HUES48 (cell line): ENCODE measurements around the gene MYBPH.

Source experiments
- H3K27ac ChIP-seq: one replicate; pipeline ENCODE4 v1.7.0; 2013; ENCODE audit warnings: low read depth, low read length, inconsistent platforms
- H3K27me3 ChIP-seq: 2 replicates; pipeline ENCODE4 v1.6.1; 2013; ENCODE audit warnings: mild to moderate bottlenecking, low read length; ENCODE audit not compliant: control insufficient read depth, insufficient read depth
- H3K36me3 ChIP-seq: 2 replicates; pipeline ENCODE4 v1.6.1; 2013; ENCODE audit warnings: low read length; ENCODE audit not compliant: control insufficient read depth, insufficient read depth
- H3K4me1 ChIP-seq: 2 replicates; pipeline ENCODE4 v1.6.1; 2013; ENCODE audit warnings: mild to moderate bottlenecking, low read length; ENCODE audit not compliant: control insufficient read depth, insufficient read depth
- H3K4me3 ChIP-seq: 2 replicates; pipeline ENCODE4 v1.5.1; 2013; ENCODE audit warnings: mild to moderate bottlenecking, low read depth, low read length
- H3K9ac ChIP-seq: 2 replicates; pipeline ENCODE4 v1.6.1; 2013; ENCODE audit warnings: mild to moderate bottlenecking, low read depth, low read length, moderate library complexity
- H3K9me3 ChIP-seq: 2 replicates; pipeline ENCODE4 v1.6.1; 2013; ENCODE audit warnings: low read length; ENCODE audit not compliant: control insufficient read depth, insufficient read depth

The MYBPH gene

DNA sequence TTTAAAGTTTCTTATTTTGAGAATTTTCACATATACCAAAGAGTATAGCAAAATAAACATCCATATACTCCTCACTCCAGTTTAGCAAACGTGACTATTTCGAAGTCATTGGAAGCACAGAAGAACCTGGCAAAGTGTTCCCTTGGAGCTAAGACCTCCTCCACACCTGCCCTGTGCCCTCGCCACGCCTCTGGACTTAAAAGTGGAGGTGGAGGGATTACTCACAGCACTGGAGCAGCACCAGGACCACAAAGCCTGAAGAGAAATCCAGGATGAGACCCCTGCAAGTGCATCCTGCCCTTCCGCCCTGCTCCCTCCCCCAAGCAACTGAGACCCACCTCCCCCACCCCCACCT is 10.4 kb upstream of the MYBPH start:
- Histone ChIP-seq H3K9ac (no peak overlapping the region), H3K4me3 (no peak overlapping the region), H3K36me3 (no peaks in the 10 kb centered on the region), H3K9me3 (no peaks in the 10 kb centered on the region), H3K27me3 (0 out of 2 replicates have a peak, but pooled peaks cover 5% of the 10 kb centered on the region), H3K27ac (no peak overlapping the region), H3K4me1 (peaks cover 23% of the 10 kb centered on the region)

GRCh38 chr1:203185585-203185984 is 10.0 kb upstream of the MYBPH start:
- H3K4me1 ChIP-seq: peaks cover 23% of the 10 kb centered on the region
- no peak overlapping the region for H3K27ac ChIP-seq

GRCh38 chr1:203185061-203185461 is 9.4 kb upstream of the MYBPH start:
- Histone ChIP-seq H3K4me3 (no peak overlapping the region), H3K36me3 (no peaks in the 10 kb centered on the region), H3K27me3 (0 out of 2 replicates have a peak, but pooled peaks cover 5% of the 10 kb centered on the region), H3K27ac (no peak overlapping the region), H3K9me3 (no peaks in the 10 kb centered on the region), H3K9ac (no peak overlapping the region), H3K4me1 (peaks cover 23% of the 10 kb centered on the region)

More at GRCh38 chr1:203185585-203185984, 10.0 kb upstream of the MYBPH start:
- Histone ChIP-seq H3K36me3 (no peaks in the 10 kb centered on the region), H3K4me3 (no peak overlapping the region), H3K9ac (no peak overlapping the region), H3K9me3 (no peaks in the 10 kb centered on the region), H3K27me3 (0 out of 2 replicates have a peak, but pooled peaks cover 5% of the 10 kb centered on the region)

DNA sequence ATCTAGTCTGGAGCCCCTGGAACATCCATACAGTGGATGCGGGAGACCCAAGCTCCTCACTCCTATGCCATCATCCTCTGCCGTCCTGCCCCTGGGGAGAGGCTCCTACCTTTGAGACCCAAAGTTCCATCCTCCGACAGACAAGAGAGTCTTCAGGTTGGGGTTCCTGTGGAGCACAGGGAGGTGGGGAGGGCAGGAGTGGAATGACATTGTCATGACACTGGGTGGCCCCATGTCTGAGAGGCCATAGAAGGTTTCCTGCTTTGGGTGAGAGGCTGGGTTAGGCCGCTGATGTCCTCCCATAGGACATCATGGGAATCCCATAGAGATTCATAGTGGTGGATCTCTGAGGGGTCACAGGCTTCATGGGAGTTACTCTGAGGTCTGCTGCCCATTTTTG is 8.8 kb upstream of the MYBPH start:
- Histone ChIP-seq H3K27me3 (0 out of 2 replicates have a peak, but pooled peaks cover 5% of the 10 kb centered on the region), H3K4me1 (peaks cover 23% of the 10 kb centered on the region), H3K36me3 (no peaks in the 10 kb centered on the region), H3K4me3 (no peak overlapping the region), H3K9ac (no peak overlapping the region), H3K27ac (no peak overlapping the region), H3K9me3 (no peaks in the 10 kb centered on the region)

GRCh38 chr1:203183828-203184227 is 8.2 kb upstream of the MYBPH start:
- Histone ChIP-seq H3K27me3 (0 out of 2 replicates have a peak, but pooled peaks cover 5% of the 10 kb centered on the region), H3K4me1 (peaks cover 23% of the 10 kb centered on the region), H3K36me3 (no peaks in the 10 kb centered on the region), H3K4me3 (no peak overlapping the region), H3K9me3 (no peaks in the 10 kb centered on the region), H3K9ac (no peak overlapping the region), H3K27ac (no peak overlapping the region)

DNA sequence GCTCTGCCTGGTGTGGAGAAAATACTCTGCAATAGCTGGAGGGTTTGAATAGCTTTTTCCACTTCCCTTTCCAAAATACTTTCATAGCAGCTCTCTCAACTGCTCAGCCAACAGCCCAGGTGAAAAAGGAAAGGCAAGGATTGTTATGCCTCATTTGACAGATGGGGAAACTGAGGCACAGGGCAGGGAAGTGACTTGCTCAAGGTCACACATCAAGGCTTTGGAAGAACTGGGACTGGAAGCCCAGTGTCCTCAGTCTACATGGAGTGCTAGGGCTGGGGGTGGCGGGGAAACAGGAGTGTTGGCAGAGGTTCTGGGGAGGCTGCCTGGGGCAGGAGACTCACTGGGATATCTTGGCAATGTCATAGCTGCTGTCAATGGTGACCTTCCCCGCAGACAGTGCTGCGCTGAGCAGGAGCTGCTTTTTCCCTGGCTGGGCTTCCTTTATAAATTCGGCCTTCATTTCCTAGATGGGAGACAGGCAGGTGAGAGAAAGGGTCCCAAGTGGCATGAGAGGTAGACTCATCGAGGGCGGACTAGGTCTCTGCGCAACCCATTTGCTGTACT is 6.8 kb upstream of the MYBPH start:
- H3K9ac ChIP-seq: no peak overlapping the region
- H3K4me3 ChIP-seq: no peak overlapping the region
- H3K36me3 ChIP-seq: no peaks in the 10 kb centered on the region
- H3K4me1 ChIP-seq: peaks cover 25% of the 10 kb centered on the region
- H3K9me3 ChIP-seq: no peaks in the 10 kb centered on the region
- H3K27ac ChIP-seq: no peak overlapping the region
- H3K27me3 ChIP-seq: 0 out of 2 replicates have a peak, but pooled peaks cover 5% of the 10 kb centered on the region

DNA sequence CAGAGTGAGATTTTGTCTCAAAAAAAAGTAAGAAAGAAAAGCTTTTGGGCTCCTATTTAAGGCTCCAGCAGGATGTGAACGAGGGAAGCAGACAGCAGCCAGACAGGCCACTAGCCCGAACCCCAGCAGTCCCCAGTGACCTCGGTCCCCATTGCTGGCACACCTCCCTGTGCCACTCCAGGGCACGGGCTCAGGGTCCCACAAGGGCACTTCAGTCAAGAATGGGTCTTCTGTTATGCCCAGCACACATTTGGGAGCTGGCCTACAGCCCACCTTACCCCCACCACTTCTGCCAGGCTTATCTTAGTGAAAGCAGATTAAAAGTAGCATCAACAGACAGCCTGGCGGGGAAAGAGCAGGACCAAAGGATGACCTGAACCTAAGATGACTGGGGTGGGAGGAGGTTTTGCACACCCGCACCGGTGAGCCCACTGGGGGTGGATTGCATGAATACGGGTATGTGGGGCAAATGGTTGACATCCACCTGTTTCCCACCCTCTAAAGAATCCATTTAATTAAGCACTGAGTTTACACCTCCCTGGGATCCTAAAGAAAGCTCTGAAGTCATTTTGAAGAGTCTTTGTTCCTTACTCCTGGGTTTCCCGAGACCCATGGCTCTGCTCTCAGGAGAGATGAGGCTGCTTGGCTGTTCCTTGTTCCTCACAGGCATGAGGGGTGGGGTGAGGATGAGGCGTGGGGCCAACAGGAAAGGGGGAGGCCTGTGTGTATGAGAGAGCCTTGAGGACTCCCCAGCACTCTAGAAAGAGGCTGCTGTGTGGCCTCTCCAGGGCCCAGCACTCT is 6.2 kb upstream of the MYBPH start:
- 0 out of 2 replicates have a peak, but pooled peaks cover 2% of the 10 kb centered on the region for H3K27me3 ChIP-seq

DNA sequence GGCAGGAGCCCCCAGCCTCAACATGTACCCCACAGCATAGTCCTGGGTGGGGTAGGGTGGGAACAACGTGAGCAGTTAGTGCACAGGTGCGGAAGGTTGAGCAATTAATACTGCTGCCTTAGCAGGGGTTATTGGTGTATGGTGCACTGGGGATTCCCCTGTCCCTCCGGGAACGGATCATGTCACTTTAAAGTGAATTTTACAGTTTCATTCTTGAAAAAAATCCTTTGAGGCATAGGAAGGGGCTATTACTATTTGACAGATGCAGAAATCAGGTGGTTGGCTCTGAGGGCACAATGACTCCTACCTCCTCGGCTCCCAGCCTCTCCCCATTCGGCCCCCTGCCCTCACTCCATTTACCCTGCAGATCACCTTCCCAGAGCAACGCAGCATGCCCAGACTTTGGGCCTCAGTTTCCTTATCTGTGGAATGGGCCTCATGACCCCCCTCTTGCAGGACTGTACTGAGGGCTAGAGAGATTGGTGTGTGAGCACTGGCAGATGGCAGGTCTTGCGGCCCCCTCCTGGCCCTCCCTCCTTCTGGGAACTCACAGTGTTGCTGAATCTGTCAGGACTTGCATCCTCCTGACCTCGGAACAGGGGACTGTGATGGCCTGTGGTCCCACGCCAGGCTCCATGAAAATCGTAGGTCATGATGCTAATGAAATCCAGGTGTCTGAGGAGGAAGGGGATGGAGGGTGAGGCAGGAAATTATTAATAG is 5.1 kb upstream of the MYBPH start:
- Histone ChIP-seq H3K4me3 (no peak overlapping the region), H3K4me1 (peaks cover 9% of the 10 kb centered on the region; the same call in 1 of the 2 replicates), H3K9me3 (no peaks in the 10 kb centered on the region)

More for the DNA sequence above, 6.2 kb upstream of the MYBPH start:
- Histone ChIP-seq H3K9me3 (no peaks in the 10 kb centered on the region), H3K4me3 (no peak overlapping the region), H3K36me3 (no peaks in the 10 kb centered on the region), H3K4me1 (peaks cover 18% of the 10 kb centered on the region), H3K9ac (no peak overlapping the region), H3K27ac (no peak overlapping the region)

GRCh38 chr1:203179667-203180005 is 4.0 kb upstream of the MYBPH start:
- no peaks in the 10 kb centered on the region for H3K36me3 ChIP-seq
- H3K27ac ChIP-seq: no peak overlapping the region
- no peaks in the 10 kb centered on the region for H3K27me3 ChIP-seq
- H3K4me1 ChIP-seq: peaks cover 4% of the 10 kb centered on the region; the same call in 1 of the 2 replicates
- no peak overlapping the region for H3K9ac ChIP-seq
- H3K4me3 ChIP-seq: no peak overlapping the region
- no peaks in the 10 kb centered on the region for H3K9me3 ChIP-seq

More for the DNA sequence above, 5.1 kb upstream of the MYBPH start:
- Histone ChIP-seq H3K27ac (no peak overlapping the region), H3K9ac (no peak overlapping the region), H3K36me3 (no peaks in the 10 kb centered on the region), H3K27me3 (no peaks in the 10 kb centered on the region)

DNA sequence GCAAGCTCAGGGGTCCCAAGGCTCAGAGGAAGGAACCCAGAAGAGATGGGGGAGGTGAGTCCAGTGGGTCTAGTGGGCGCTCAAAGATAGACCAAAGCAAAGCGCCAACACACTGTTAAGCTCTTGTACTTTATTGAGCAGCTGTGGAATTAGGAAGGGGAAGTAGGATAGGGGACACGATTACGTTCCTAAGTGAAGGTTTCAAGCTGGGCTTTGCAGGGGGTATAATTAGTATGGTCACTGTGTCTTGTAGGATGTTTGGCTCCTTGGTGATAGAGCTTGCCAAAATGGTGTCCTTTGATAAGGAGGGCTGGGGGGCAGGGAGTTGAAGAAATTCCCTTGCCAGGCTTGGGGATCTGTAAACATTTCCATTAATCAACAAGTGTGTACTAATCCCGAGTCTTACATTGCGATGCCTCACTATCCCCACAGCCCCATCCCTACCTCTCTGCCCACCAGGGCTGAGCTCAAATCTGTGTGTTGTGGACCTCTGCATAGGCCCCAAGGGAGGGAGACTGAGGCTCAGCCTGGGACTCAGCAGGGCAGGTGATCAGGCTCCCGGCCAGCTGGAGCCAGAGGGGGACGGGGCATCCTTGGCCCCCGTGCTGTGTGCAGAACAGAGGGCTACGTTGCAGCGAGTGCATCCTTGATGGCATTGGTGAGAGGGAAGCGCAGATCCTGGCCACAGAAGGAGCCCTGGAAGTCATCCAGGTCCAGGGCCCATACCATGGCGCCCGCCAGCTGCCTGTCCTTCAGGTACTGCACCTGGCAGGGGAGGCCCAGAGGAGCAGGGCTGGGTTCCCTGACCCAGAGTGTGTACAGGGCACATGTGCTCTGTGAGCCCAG is 3.4 kb upstream of the MYBPH start:
- Histone ChIP-seq H3K27ac (peak overlapping the region; percentile 95), H3K27me3 (no peaks in the 10 kb centered on the region), H3K4me1 (peaks cover 4% of the 10 kb centered on the region; the same call in 1 of the 2 replicates), H3K9ac (no peak overlapping the region), H3K9me3 (no peaks in the 10 kb centered on the region), H3K36me3 (no peaks in the 10 kb centered on the region), H3K4me3 (no peak overlapping the region)
